Hepatocyte (in vitro differentiated cells): ENCODE data around the gene PLEKHM3. TPM values are rescaled to one million over a fixed set of nuclear protein-coding genes. Genes with fewer than 3 reads are reported as not detected.

Source experiments
- DNase-seq: peaks from one replicate; pipeline ENCODE4 v3.0.0-alpha.2; 2016; ENCODE audit warnings: low spot score
- H2AFZ ChIP-seq: fragments of 200-600 bp; sonication (generic); 2 replicates; pipeline ENCODE4 v1.6.0; 2016; ENCODE audit warnings: antibody characterized with exemption, mild to moderate bottlenecking
- H3K27ac ChIP-seq: fragments of 200-600 bp; sonication (generic); 2 replicates; pipeline ENCODE4 v1.5.1; 2016; ENCODE audit warnings: mild to moderate bottlenecking
- H3K27me3 ChIP-seq: fragments of 200-600 bp; sonication (generic); 2 replicates; pipeline ENCODE4 v1.6.1; 2016
- H3K36me3 ChIP-seq: fragments of 200-600 bp; sonication (generic); replicated peaks from 2 replicates; pipeline ENCODE4 v1.5.1; 2016; ENCODE audit warnings: low read depth; ENCODE audit not compliant: insufficient read depth
- H3K4me1 ChIP-seq: fragments of 200-600 bp; sonication (generic); 2 replicates; pipeline ENCODE4 v1.5.1; 2016; ENCODE audit warnings: mild to moderate bottlenecking, moderate library complexity; ENCODE audit not compliant: insufficient read depth
- H3K4me2 ChIP-seq: fragments of 200-600 bp; sonication (generic); 2 replicates; pipeline ENCODE4 v1.6.0; 2016
- H3K4me3 ChIP-seq: fragments of 200-600 bp; sonication (generic); 2 replicates; pipeline ENCODE4 v1.5.1; 2016; ENCODE audit warnings: mild to moderate bottlenecking
- H3K79me2 ChIP-seq: fragments of 200-600 bp; sonication (generic); 2 replicates; pipeline ENCODE4 v1.6.0; 2017; ENCODE audit warnings: mild to moderate bottlenecking
- H3K9me2 ChIP-seq: fragments of 200-600 bp; sonication (generic); replicated peaks from 2 replicates; pipeline ENCODE4 v1.6.0; 2017; ENCODE audit warnings: mild to moderate bottlenecking; ENCODE audit not compliant: insufficient read depth
- H3K9me3 ChIP-seq: fragments of 200-600 bp; sonication (generic); 2 replicates; pipeline ENCODE4 v1.5.1; 2016; ENCODE audit warnings: low read depth, mild to moderate bottlenecking
- H4K20me1 ChIP-seq: fragments of 200-600 bp; sonication (generic); 2 replicates; pipeline ENCODE4 v1.6.0; 2016; ENCODE audit warnings: mild to moderate bottlenecking; ENCODE audit not compliant: insufficient read depth, poor library complexity, severe bottlenecking
- EZH2 ChIP-seq: fragments of 200-600 bp; sonication (generic); IDR thresholded peaks from 2 replicates; pipeline ENCODE4 v1.6.1; 2016; ENCODE audit warnings: antibody characterized with exemption, mild to moderate bottlenecking, borderline replicate concordance
- EZH2phosphoT487 ChIP-seq: fragments of 200-600 bp; sonication (generic); IDR thresholded peaks from one replicate; pipeline ENCODE4 v1.6.1; 2018; ENCODE audit warnings: antibody characterized with exemption, mild to moderate bottlenecking, low read depth, moderate library complexity; ENCODE audit not compliant: unreplicated experiment, severe bottlenecking
- WGBS: methylation state at CpG from one replicate; pipeline ENCODE4 v1.1.6; 2016; ENCODE audit warnings: low lambda C conversion rate; ENCODE audit errors: missing lambda C conversion rate; 5-methylcytosine and 5-hydroxymethylcytosine counted together
- polyA plus RNA-seq: library from polyadenylated mRNA; unstranded; fragments of >200 nt; fragmentation: Nextera tagmentation; extraction: Ambion mirVana; gene quantifications from 2 replicates; pipeline ENCODE4 v1.2.1, GENCODE V29; 2016
- total RNA-seq: library from RNA; depleted of rRNA; stranded (reverse); fragments of >200 nt; gene quantifications from 2 replicates; pipeline ENCODE4 v1.2.3, GENCODE V29; 2014
- TF ChIP-seq, protein P1 (sequence below): fragments of 200-600 bp; sonication (generic); IDR thresholded peaks from 2 replicates; pipeline ENCODE4 v1.5.1; 2016; ENCODE audit warnings: antibody characterized with exemption, mild to moderate bottlenecking; ENCODE audit not compliant: poor library complexity

Gene PLEKHM3
- total and polyA plus RNA-seq, 2 experiments from 2014 or later, result 4.2 to 11.1 TPM

GRCh38 chr2:208064220-208064961 is 39.1 kb upstream of the PLEKHM3 start:
- H3K9me2 ChIP-seq, result no peaks in the 10 kb centered on the region
- 88% methylated on average over 8 of the region's 8 CpGs for WGBS
- H4K20me1 ChIP-seq, result no peaks in the 10 kb centered on the region
- no peak overlapping the region for H2AFZ ChIP-seq
- DNase-seq, result no peak
- no peak overlapping the region for H3K27ac ChIP-seq
- H3K79me2 ChIP-seq, result no peaks in the 10 kb centered on the region
- H3K9me3 ChIP-seq, result no peaks in the 10 kb centered on the region
- H3K4me3 ChIP-seq, result no peak overlapping the region
- no peak for TF ChIP-seq EZH2
- TF ChIP-seq, protein P1, sequence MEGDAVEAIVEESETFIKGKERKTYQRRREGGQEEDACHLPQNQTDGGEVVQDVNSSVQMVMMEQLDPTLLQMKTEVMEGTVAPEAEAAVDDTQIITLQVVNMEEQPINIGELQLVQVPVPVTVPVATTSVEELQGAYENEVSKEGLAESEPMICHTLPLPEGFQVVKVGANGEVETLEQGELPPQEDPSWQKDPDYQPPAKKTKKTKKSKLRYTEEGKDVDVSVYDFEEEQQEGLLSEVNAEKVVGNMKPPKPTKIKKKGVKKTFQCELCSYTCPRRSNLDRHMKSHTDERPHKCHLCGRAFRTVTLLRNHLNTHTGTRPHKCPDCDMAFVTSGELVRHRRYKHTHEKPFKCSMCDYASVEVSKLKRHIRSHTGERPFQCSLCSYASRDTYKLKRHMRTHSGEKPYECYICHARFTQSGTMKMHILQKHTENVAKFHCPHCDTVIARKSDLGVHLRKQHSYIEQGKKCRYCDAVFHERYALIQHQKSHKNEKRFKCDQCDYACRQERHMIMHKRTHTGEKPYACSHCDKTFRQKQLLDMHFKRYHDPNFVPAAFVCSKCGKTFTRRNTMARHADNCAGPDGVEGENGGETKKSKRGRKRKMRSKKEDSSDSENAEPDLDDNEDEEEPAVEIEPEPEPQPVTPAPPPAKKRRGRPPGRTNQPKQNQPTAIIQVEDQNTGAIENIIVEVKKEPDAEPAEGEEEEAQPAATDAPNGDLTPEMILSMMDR, result no peak
- no peak for TF ChIP-seq EZH2phosphoT487
- no peaks in the 10 kb centered on the region for H3K27me3 ChIP-seq
- H3K36me3 ChIP-seq, result no peaks in the 10 kb centered on the region
- no peaks in the 10 kb centered on the region for H3K4me1 ChIP-seq
- no peak overlapping the region for H3K4me2 ChIP-seq

DNA sequence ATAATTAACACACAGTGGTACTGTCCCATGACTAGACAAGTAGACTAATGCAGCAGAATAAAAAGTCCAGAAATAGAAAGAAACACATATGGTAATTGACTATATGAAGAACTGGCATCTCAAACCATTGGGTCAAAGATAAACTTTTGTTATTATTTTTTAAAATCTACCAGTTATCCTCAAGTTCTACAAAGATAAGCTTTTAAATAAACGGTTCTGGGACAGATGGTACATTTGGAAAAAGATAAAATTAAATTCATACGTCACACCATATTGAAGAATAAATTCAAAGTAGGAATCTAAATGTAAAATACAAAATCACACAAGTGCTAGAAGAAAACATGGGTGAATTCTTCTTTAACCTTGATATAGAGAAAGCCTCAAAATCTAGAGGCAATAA is 37.6 kb upstream of the PLEKHM3 start:
- Histone ChIP-seq H3K79me2 (no peaks in the 10 kb centered on the region), H2AFZ (no peak overlapping the region), H3K27me3 (no peaks in the 10 kb centered on the region), H3K4me3 (no peak overlapping the region), H3K9me3 (no peaks in the 10 kb centered on the region), H3K36me3 (no peaks in the 10 kb centered on the region), H3K4me1 (no peaks in the 10 kb centered on the region), H3K9me2 (no peaks in the 10 kb centered on the region), H4K20me1 (no peaks in the 10 kb centered on the region), H3K27ac (no peak overlapping the region), H3K4me2 (no peak overlapping the region)
- 67% methylated on average over 2 of the region's 2 CpGs for WGBS
- TF ChIP-seq, protein P1, result no peak
- TF ChIP-seq EZH2phosphoT487 (no peak), EZH2 (no peak)
- no peak for DNase-seq

DNA sequence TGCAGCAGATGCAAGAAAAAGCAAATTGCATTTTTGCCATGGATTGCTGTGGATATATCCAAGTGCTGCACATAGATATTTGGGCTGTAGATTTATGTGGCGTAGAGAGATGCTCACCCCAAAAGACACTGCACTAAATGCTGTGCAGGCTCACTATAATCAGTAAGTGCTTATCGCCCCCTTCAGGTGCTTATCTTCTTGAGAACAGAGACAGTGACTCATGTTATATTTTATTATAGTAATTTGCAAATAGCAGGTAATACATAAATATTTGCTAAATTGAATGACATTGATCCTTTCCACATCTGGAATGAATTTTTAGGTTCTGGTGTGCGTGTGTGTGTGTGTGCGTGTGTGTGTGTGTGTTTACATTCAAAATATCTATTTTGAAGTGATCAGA is 36.8 kb upstream of the PLEKHM3 start:
- Histone ChIP-seq H3K9me3 (no peaks in the 10 kb centered on the region), H4K20me1 (no peaks in the 10 kb centered on the region), H3K36me3 (no peaks in the 10 kb centered on the region), H3K4me3 (no peak overlapping the region), H3K27me3 (no peaks in the 10 kb centered on the region), H2AFZ (no peak overlapping the region), H3K4me2 (no peak overlapping the region), H3K79me2 (no peaks in the 10 kb centered on the region), H3K9me2 (no peaks in the 10 kb centered on the region), H3K27ac (no peak overlapping the region), H3K4me1 (no peaks in the 10 kb centered on the region)
- peak; percentile 64 for DNase-seq
- TF ChIP-seq EZH2, result no peak
- TF ChIP-seq, protein P1, result peak; percentile 50
- WGBS, result 33% methylated on average over 4 of the region's 4 CpGs
